Coronary artery (tissue), 2 donors: ENCODE measurements around the gene GVQW3.

Experiments
- DNase-seq: peaks from one replicate; pipeline ENCODE4 v3.0.0-alpha.2; 2017; ENCODE audit warnings: low spot score
- H3K27ac ChIP-seq, 2 donors: fragments of 200-600 bp; sonication (generic); one replicate each; pipeline ENCODE4 v1.5.1; 2016 to 2019
- H3K4me3 ChIP-seq: fragments of 200-600 bp; sonication (generic); 2 replicates; pipeline ENCODE4 v1.5.1; 2016; ENCODE audit warnings: mild to moderate bottlenecking, moderate library complexity
- CTCF ChIP-seq: fragments of 200-600 bp; sonication (generic); IDR thresholded peaks from one replicate; pipeline ENCODE4 v1.5.1; 2019; ENCODE audit warnings: antibody characterized with exemption

Gene GVQW3

GRCh38 chr11:76455931-76456330, 74.8 kb downstream of the GVQW3 start:
- DNase-seq = no peak
- no peak for TF ChIP-seq CTCF
- H3K4me3 ChIP-seq = no peak overlapping the region
- no peak overlapping the region for H3K27ac ChIP-seq

GRCh38 chr11:76456571-76456970, 75.4 kb downstream of the GVQW3 start:
- Histone ChIP-seq H3K27ac (no peak overlapping the region), H3K4me3 (no peak overlapping the region)
- no peak for TF ChIP-seq CTCF
- DNase-seq = no peak
